ENCODE measurements around the gene RPL18A. TPM values are rescaled to one million over a fixed set of nuclear protein-coding genes. Genes with fewer than 3 reads are reported as not detected.

The RPL18A gene
- total RNA-seq, 1 donor from 2014 or later, result 957 TPM

DNA sequence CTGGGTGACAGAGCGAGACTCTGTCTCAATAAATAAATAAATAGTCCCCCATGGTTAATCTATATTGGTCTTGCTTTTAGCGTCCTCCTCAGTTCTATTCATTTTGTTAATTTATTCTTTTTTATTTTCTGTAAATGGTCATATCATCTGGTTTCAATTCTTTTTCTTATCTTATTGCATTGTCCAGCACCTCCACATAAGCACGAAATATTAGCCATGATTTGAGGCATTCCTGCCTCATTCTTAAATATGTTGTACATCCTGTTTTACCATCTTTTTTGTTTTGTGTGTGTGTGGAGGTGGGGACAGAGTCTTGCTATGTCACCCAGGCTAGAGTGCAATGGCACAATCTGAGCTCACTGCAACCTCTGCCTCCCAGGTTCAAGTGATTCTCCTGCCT lies 48.5 kb downstream of the RPL18A start:
- DNase-seq (ENCODE audit: low spot score), result no peak

DNA sequence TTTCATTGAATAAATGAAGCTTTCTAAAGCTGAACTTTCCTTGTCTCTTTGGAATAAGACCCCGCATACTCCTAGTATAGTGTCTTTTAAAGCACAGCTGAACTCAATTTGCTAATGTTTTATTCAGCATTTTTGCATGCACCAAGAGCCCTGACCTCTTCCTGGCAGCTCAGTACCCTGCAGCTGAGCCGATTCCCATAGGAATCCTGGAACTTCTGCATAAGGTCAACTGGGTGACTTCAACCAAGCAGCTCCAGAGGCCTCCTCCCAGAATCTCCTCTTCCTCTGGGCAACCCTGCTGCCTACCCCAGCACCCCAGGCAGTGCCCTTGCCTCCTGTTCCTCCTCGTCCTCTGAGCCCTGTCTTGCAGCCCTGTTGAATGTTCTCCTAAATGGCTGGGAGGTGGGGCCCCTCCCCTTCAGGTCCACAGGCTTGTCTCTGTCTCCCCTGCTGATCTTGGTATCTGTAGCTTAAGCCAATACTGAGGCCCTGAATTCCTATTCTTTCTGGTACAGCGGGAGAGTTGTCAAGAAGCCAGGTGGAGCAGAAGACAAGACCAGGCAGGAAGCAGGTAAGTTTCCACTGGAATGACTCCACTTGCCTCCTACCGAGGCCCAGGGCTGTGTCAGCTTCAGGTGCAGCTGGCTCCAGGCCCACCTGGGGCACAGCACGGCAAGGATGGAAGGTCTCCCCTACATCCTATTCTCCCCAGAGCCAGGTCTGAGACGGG lies 49.5 kb downstream of the RPL18A start:
- no peak for DNase-seq (ENCODE audit: low spot score)

- no peak for DNase-seq (ENCODE audit: low spot score)
These were observed 51.2 kb downstream of the RPL18A start for GRCh38 chr19:17910791-17911360.

Other genes with a start within 250 kb of the RPL18A start
- gene UNC13A, start 171.6 kb upstream of the RPL18A start, total RNA-seq (ENCODE audit: insufficient read depth, low replicate concordance), result 0.48 TPM
- 10.4 TPM for gene MAP1S, start 140.4 kb upstream of the RPL18A start, total RNA-seq (ENCODE audit: insufficient read depth, low replicate concordance)
- 16.1 TPM for gene FCHO1, start 108.4 kb upstream of the RPL18A start, total RNA-seq (ENCODE audit: insufficient read depth, low replicate concordance)
- 0.72 TPM for gene B3GNT3, start 64.8 kb upstream of the RPL18A start, total RNA-seq (ENCODE audit: insufficient read depth, low replicate concordance)
- gene INSL3, start 38.4 kb upstream of the RPL18A start, total RNA-seq (ENCODE audit: insufficient read depth, low replicate concordance), result not detected
- 32.7 TPM for gene JAK3, start 11.9 kb upstream of the RPL18A start, total RNA-seq (ENCODE audit: insufficient read depth, low replicate concordance)
- gene SLC5A5, start 12.0 kb downstream of the RPL18A start, total RNA-seq (ENCODE audit: insufficient read depth, low replicate concordance), result not detected
- 11.8 TPM for gene CCDC124, start 73.1 kb downstream of the RPL18A start, total RNA-seq (ENCODE audit: insufficient read depth, low replicate concordance)
- gene KCNN1, start 107.2 kb downstream of the RPL18A start, total RNA-seq (ENCODE audit: insufficient read depth, low replicate concordance), result 0.48 TPM
- 6.3 TPM for gene ARRDC2, start 148.3 kb downstream of the RPL18A start, total RNA-seq (ENCODE audit: insufficient read depth, low replicate concordance)
- 0.72 TPM for gene IL12RB1, start 227.0 kb downstream of the RPL18A start, total RNA-seq (ENCODE audit: insufficient read depth, low replicate concordance)
- gene MAST3, start 237.9 kb downstream of the RPL18A start, total RNA-seq (ENCODE audit: insufficient read depth, low replicate concordance), result 2.2 TPM

Measured in umbilical cord (tissue), 2 donors.